Tibial artery (tissue), 4 donors: ENCODE data around the gene REEP1.

ENCODE experiments used
- DNase-seq, 2 donors: peaks; one replicate each; pipeline ENCODE4 v3.0.0-alpha.2; 2019
- H3K27ac ChIP-seq, 2 donors: fragments of 200-600 bp; sonication (generic) in 1 of 2; 1 replicate in 1 of 2; 2 replicates in 1 of 2; pipeline ENCODE4 v1.5.1; 2018 to 2019; ENCODE audit warnings: mild to moderate bottlenecking in 1 of 2
- H3K27me3 ChIP-seq, 2 donors: fragments of 200-600 bp; sonication (generic) in 1 of 2; one replicate each; pipeline versions ENCODE4 v1.5.1 to v1.6.0; 2016 to 2019
- H3K36me3 ChIP-seq, 3 donors: fragments of 200-600 bp; sonication (generic) in 2 of 3; one replicate each; pipeline ENCODE4 v1.5.1; 2016 to 2019; ENCODE audit warnings: mild to moderate bottlenecking in 2 of 3
- H3K4me1 ChIP-seq, 4 donors: fragments of 200-600 bp; sonication (generic) in 2 of 4; 1 replicate in 3 of 4; 2 replicates in 1 of 4; pipeline ENCODE4 v1.5.1; 2016 to 2019
- H3K4me3 ChIP-seq, 2 donors: fragments of 200-600 bp; sonication (generic) in 1 of 2; 1 replicate in 1 of 2; 2 replicates in 1 of 2; pipeline ENCODE4 v1.5.1; 2018 to 2019; ENCODE audit warnings: mild to moderate bottlenecking in 2 of 2
- H3K9me3 ChIP-seq, 3 donors: fragments of 200-600 bp; sonication (generic) in 1 of 3; one replicate each; pipeline ENCODE4 v1.5.1; 2016 to 2019
- intact Hi-C: fragments of 100-400 bp; cut with DNase I; formaldehyde crosslinking; loops from one replicate; pipeline ENCODE4 v1.15.0; 2023; ENCODE audit warnings: low total_unique reads
- TF ChIP-seq, protein P1 (sequence below), 2 experiments: fragments of 200-600 bp in 1 of 2; fragments of 450-650 bp in 1 of 2; IDR thresholded peaks; one replicate each; pipeline ENCODE4 v1.5.1; 2017 to 2019; ENCODE audit warnings: antibody characterized with exemption in 2 of 2, mild to moderate bottlenecking in 1 of 2, moderate library complexity in 1 of 2

REEP1 gene

DNA sequence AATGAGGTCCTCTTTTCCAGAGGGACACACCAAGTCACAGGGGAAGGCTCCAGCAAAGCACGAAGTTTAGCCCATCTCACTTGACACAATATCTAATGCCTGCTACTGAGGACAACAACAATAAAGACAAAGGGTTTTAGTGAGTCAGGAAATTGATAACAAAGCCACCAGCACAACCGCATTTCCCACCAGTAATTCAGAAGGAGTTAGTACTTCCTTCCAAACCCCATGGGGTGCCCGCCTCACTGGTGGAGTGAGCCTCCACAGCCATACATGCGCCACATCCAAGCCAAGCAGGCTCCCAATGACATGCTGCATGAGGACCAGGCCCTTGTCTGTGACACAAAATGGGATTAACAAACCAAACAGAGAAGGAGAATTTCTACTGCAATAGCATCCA lies 98.1 kb downstream of the REEP1 start:
- H3K4me1 ChIP-seq, result peaks cover 0 to 17% (median 8%) of the 10 kb centered on the region in 4 donors
- no peak overlapping the region for H3K27ac ChIP-seq
- TF ChIP-seq, protein P1, sequence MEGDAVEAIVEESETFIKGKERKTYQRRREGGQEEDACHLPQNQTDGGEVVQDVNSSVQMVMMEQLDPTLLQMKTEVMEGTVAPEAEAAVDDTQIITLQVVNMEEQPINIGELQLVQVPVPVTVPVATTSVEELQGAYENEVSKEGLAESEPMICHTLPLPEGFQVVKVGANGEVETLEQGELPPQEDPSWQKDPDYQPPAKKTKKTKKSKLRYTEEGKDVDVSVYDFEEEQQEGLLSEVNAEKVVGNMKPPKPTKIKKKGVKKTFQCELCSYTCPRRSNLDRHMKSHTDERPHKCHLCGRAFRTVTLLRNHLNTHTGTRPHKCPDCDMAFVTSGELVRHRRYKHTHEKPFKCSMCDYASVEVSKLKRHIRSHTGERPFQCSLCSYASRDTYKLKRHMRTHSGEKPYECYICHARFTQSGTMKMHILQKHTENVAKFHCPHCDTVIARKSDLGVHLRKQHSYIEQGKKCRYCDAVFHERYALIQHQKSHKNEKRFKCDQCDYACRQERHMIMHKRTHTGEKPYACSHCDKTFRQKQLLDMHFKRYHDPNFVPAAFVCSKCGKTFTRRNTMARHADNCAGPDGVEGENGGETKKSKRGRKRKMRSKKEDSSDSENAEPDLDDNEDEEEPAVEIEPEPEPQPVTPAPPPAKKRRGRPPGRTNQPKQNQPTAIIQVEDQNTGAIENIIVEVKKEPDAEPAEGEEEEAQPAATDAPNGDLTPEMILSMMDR (IDR thresholded peaks at IDR 0.05), result no peak
- H3K9me3 ChIP-seq, result no peaks in the 10 kb centered on the region
- H3K36me3 ChIP-seq, result no peaks in the 10 kb centered on the region
- no peaks in the 10 kb centered on the region for H3K27me3 ChIP-seq
- DNase-seq, result no peak
- intact Hi-C loops, result no loop called here
- H3K4me3 ChIP-seq, result no peak overlapping the region

DNA sequence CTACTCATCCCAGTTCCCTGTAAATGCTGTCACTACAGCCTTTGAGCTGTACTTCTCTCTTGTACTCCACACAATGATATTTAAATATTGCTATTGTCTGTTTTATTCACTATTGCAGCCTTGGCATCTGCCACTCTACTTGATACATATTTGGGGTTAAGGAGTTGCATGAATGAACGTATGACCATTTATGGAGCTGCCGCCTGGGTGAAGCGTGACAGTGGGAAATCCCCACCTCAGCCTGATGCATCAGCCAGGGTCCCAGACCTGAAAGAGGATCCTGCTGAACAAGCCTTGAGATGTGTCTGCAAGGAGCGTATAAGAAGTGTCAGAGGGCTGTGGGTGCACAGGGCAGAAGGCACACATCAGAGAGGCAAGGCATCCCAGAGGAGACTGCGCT lies 99.1 kb downstream of the REEP1 start:
- TF ChIP-seq, protein P1 (IDR thresholded peaks at IDR 0.05), result no peak
- intact Hi-C loops, result no loop called here

DNA sequence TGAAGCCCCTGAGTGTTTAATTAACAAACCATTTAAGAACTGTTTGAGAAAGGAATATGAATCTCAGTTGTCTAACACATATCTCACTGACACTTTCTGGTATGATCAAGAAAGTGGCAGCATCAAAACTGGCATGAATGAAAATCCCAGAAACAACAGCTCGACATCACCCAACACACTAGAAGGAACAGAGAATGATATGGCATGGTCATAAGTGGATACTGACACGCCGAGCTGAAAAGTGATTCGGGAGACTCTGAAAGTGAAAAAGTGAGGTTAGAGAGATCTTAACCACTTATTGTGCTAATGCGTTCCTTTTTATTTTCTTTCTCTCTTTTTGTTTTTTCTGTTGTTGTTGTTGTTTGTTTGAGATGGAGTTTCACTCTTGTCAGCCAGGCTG lies 100.3 kb downstream of the REEP1 start:
- intact Hi-C loops, result no loop called here
- Histone ChIP-seq H3K4me1 (peaks cover 0 to 18% (median 7%) of the 10 kb centered on the region in 4 donors), H3K27ac (no peak overlapping the region), H3K27me3 (no peaks in the 10 kb centered on the region), H3K9me3 (no peaks in the 10 kb centered on the region), H3K4me3 (no peak overlapping the region), H3K36me3 (peaks cover 0 to 2% (median 0%) of the 10 kb centered on the region in 3 donors)
- no peak for DNase-seq
- TF ChIP-seq, protein P1 (IDR thresholded peaks at IDR 0.05), result no peak

More for the DNA sequence above, 99.1 kb downstream of the REEP1 start:
- H3K36me3 ChIP-seq, result no peaks in the 10 kb centered on the region
- H3K27ac ChIP-seq, result no peak overlapping the region
- H3K27me3 ChIP-seq, result no peaks in the 10 kb centered on the region
- no peak for DNase-seq
- H3K4me1 ChIP-seq, result peaks cover 0 to 16% (median 9%) of the 10 kb centered on the region in 4 donors
- no peak overlapping the region for H3K4me3 ChIP-seq
- no peaks in the 10 kb centered on the region for H3K9me3 ChIP-seq

DNA sequence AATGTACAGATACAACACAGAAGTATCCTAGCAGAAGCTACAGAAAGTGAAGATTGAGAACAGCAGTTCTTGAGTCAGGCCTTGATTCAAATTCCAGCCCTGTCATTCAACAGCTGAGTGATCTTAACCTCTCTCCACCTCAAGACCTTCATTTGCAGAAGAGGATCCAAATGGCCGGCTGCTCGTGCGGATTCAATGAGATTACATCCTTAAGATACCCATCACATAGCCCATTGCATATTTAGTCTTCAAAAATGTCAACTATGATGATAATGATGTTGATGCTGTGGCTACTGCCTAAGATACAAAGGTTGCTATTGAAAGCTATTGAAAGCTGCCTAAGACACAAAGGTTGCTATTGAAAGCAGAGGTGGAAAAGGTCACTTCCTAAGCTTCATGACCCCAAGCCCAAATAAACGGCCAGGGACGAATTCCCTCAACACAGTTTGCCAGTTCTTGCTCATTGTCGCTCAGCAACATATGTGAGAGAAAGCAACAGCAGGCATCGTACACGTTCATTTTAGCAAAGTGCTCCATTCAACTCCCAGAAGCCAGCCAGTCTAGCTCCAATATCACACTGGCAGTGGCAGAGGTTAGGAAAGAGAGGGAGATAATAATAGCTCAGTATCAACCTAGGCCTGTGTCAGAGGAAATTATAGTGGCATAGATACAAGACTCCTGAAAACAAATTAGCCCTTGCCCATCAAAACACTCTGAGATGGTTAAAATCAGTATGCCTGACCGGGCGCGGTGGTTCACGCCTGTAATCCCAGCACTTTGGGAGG lies 102.0 kb downstream of the REEP1 start:
- TF ChIP-seq, protein P1 (IDR thresholded peaks at IDR 0.05), result no peak
- Histone ChIP-seq H3K9me3 (no peaks in the 10 kb centered on the region), H3K4me1 (peaks cover 0 to 18% (median 7%) of the 10 kb centered on the region in 4 donors), H3K27me3 (no peaks in the 10 kb centered on the region), H3K36me3 (peaks cover 0 to 4% (median 0%) of the 10 kb centered on the region in 3 donors), H3K27ac (peak overlapping the region in 1 of 2 donors; percentile 42), H3K4me3 (no peak overlapping the region)
- DNase-seq, result no peak
- intact Hi-C loops, result no loop called here

DNA sequence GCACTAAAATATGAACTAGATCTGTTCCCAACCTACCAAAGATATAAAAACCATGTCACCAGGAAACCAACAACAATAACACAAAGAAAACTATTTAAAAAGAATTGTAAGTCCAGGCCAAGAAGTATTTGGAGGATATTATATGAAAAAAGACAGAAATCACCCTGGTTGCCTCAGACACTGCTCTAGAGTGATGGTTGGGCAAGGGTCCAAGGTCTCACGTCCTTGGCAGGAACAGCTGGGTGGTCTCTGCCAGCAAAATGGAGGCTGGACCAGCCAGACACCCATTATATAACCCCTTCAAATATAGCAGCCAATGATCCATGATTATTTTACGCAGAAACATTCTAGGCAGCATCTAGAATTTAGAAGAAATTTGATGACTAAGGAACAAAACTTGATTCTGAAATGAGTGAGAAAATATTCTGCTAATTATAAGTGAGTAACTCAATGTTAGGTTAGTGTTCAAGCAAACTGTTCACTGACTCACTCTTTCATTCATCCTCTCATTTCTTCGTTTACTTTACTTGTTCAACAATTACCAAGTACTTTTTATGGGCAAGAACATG lies 102.8 kb downstream of the REEP1 start:
- TF ChIP-seq, protein P1 (IDR thresholded peaks at IDR 0.05), result no peak
- H3K27ac ChIP-seq, result peak overlapping the region; percentile 42 to 48
- H3K4me1 ChIP-seq, result peaks cover 0 to 18% (median 7%) of the 10 kb centered on the region in 4 donors
- no peak overlapping the region for H3K4me3 ChIP-seq
- no peaks in the 10 kb centered on the region for H3K27me3 ChIP-seq
- peaks cover 0 to 9% (median 0%) of the 10 kb centered on the region in 3 donors for H3K36me3 ChIP-seq
- intact Hi-C loops, result no loop called here
- no peak for DNase-seq
- H3K9me3 ChIP-seq, result no peaks in the 10 kb centered on the region
